SKM-1 treated with dmso at 0.1 percent for 144 hours (cell line): ENCODE measurements around the gene SLC6A1.

Experiments
- DNase-seq: peaks from one replicate; lab custom pipeline; 2025; ENCODE audit not compliant: unreplicated experiment; lab: John Stamatoyannopoulos, UW

The SLC6A1 gene

GRCh38 chr3:10992943-10993728 is 588 bp downstream of the SLC6A1 start:
- DNase-seq = no peak

GRCh38 chr3:10993729-10994065 is 1.1 kb downstream of the SLC6A1 start:
- no peak for DNase-seq

- no peak for DNase-seq
Observed at GRCh38 chr3:10994306-10994705, 1.8 kb downstream of the SLC6A1 start.

GRCh38 chr3:10995871-10996270 is 3.3 kb downstream of the SLC6A1 start:
- DNase-seq = no peak

- no peak for DNase-seq
Observed at GRCh38 chr3:10996345-10997013, 3.9 kb downstream of the SLC6A1 start.

- no peak for DNase-seq
Observed at GRCh38 chr3:10997196-10997595, 4.6 kb downstream of the SLC6A1 start.

- DNase-seq = no peak
Observed at GRCh38 chr3:10998542-10998941, 6.0 kb downstream of the SLC6A1 start.

GRCh38 chr3:10999221-11000107 is 6.9 kb downstream of the SLC6A1 start:
- no peak for DNase-seq

- no peak for DNase-seq
Observed at GRCh38 chr3:11000528-11000927, 8.0 kb downstream of the SLC6A1 start.

- DNase-seq = no peak
Observed at GRCh38 chr3:11001020-11001657, 8.6 kb downstream of the SLC6A1 start.

- no peak for DNase-seq
Observed at GRCh38 chr3:11001658-11002021, 9.1 kb downstream of the SLC6A1 start.

GRCh38 chr3:11002371-11002807 is 9.8 kb downstream of the SLC6A1 start:
- no peak for DNase-seq

- DNase-seq = no peak
Observed at GRCh38 chr3:11004563-11004962, 12.0 kb downstream of the SLC6A1 start.

GRCh38 chr3:11005686-11006256 is 13.2 kb downstream of the SLC6A1 start:
- DNase-seq = no peak

GRCh38 chr3:11006986-11007933 is 14.7 kb downstream of the SLC6A1 start:
- no peak for DNase-seq

- no peak for DNase-seq
Observed at GRCh38 chr3:11009898-11010297, 17.4 kb downstream of the SLC6A1 start.

- no peak for DNase-seq
Observed at GRCh38 chr3:11010426-11011165, 18.0 kb downstream of the SLC6A1 start.

- DNase-seq = no peak
Observed at GRCh38 chr3:11014253-11014652, 21.7 kb downstream of the SLC6A1 start.

- no peak for DNase-seq
Observed at GRCh38 chr3:11014752-11015151, 22.2 kb downstream of the SLC6A1 start.
